ENCODE measurements around the gene PRKN. TPM values are rescaled to one million over a fixed set of nuclear protein-coding genes. Genes with fewer than 3 reads are reported as not detected.

PRKN gene
- total and polyA plus RNA-seq, 2 experiments from 2014 or later, result 0.10 to 0.84 TPM

DNA sequence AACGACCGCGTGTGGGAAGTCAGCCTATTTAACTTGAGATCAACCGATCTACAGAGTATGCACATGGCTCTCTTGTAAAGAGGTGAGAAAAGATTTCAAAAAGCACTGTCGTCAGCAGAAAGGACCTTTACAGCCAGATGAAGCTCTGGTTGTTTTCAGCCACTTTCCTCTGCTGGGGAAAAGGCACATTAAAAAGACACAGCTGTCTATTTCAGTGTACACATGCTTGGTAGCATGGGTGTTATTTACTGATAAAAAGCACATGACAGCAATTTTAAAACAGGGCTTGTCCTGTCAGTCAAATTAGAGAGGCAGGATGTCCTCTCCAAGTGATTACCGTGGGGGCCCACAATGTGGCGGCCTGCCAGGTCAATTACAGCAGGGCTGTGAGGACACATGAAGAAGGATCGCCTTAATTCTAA lies 188.9 kb downstream of the PRKN start (continued):
- TF ChIP-seq CREB1 (CRISPR knock-in tag; IDR thresholded peaks at IDR 0.05; ENCODE audit: low read depth) (no peak), EZH2 (IDR thresholded peaks at IDR 0.05; ENCODE audit: low read depth, unreplicated experiment) (no peak), JUNB (IDR thresholded peaks at IDR 0.05; ENCODE audit: unreplicated experiment) (no peak), ZNF331 (CRISPR knock-in tag; IDR thresholded peaks at IDR 0.05; ENCODE audit: low read depth) (no peak)
- TF ChIP-seq, protein P1, sequence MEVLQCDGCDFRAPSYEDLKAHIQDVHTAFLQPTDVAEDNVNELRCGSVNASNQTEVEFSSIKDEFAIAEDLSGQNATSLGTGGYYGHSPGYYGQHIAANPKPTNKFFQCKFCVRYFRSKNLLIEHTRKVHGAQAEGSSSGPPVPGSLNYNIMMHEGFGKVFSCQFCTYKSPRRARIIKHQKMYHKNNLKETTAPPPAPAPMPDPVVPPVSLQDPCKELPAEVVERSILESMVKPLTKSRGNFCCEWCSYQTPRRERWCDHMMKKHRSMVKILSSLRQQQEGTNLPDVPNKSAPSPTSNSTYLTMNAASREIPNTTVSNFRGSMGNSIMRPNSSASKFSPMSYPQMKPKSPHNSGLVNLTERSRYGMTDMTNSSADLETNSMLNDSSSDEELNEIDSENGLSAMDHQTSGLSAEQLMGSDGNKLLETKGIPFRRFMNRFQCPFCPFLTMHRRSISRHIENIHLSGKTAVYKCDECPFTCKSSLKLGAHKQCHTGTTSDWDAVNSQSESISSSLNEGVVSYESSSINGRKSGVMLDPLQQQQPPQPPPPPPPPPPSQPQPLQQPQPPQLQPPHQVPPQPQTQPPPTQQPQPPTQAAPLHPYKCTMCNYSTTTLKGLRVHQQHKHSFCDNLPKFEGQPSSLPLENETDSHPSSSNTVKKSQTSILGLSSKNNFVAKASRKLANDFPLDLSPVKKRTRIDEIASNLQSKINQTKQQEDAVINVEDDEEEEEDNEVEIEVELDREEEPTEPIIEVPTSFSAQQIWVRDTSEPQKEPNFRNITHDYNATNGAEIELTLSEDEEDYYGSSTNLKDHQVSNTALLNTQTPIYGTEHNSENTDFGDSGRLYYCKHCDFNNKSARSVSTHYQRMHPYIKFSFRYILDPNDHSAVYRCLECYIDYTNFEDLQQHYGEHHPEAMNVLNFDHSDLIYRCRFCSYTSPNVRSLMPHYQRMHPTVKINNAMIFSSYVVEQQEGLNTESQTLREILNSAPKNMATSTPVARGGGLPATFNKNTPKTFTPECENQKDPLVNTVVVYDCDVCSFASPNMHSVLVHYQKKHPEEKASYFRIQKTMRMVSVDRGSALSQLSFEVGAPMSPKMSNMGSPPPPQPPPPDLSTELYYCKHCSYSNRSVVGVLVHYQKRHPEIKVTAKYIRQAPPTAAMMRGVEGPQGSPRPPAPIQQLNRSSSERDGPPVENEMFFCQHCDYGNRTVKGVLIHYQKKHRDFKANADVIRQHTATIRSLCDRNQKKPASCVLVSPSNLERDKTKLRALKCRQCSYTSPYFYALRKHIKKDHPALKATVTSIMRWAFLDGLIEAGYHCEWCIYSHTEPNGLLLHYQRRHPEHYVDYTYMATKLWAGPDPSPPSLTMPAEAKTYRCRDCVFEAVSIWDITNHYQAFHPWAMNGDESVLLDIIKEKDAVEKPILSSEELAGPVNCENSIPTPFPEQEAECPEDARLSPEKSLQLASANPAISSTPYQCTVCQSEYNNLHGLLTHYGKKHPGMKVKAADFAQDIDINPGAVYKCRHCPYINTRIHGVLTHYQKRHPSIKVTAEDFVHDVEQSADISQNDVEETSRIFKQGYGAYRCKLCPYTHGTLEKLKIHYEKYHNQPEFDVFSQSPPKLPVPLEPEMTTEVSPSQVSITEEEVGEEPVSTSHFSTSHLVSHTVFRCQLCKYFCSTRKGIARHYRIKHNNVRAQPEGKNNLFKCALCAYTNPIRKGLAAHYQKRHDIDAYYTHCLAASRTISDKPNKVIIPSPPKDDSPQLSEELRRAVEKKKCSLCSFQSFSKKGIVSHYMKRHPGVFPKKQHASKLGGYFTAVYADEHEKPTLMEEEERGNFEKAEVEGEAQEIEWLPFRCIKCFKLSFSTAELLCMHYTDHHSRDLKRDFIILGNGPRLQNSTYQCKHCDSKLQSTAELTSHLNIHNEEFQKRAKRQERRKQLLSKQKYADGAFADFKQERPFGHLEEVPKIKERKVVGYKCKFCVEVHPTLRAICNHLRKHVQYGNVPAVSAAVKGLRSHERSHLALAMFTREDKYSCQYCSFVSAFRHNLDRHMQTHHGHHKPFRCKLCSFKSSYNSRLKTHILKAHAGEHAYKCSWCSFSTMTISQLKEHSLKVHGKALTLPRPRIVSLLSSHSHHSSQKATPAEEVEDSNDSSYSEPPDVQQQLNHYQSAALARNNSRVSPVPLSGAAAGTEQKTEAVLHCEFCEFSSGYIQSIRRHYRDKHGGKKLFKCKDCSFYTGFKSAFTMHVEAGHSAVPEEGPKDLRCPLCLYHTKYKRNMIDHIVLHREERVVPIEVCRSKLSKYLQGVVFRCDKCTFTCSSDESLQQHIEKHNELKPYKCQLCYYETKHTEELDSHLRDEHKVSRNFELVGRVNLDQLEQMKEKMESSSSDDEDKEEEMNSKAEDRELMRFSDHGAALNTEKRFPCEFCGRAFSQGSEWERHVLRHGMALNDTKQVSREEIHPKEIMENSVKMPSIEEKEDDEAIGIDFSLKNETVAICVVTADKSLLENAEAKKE (CRISPR knock-in tag; IDR thresholded peaks at IDR 0.05), result no peak
- TF ChIP-seq, protein P2, sequence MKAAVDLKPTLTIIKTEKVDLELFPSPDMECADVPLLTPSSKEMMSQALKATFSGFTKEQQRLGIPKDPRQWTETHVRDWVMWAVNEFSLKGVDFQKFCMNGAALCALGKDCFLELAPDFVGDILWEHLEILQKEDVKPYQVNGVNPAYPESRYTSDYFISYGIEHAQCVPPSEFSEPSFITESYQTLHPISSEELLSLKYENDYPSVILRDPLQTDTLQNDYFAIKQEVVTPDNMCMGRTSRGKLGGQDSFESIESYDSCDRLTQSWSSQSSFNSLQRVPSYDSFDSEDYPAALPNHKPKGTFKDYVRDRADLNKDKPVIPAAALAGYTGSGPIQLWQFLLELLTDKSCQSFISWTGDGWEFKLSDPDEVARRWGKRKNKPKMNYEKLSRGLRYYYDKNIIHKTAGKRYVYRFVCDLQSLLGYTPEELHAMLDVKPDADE (IDR thresholded peaks at IDR 0.05), result no peak

DNA sequence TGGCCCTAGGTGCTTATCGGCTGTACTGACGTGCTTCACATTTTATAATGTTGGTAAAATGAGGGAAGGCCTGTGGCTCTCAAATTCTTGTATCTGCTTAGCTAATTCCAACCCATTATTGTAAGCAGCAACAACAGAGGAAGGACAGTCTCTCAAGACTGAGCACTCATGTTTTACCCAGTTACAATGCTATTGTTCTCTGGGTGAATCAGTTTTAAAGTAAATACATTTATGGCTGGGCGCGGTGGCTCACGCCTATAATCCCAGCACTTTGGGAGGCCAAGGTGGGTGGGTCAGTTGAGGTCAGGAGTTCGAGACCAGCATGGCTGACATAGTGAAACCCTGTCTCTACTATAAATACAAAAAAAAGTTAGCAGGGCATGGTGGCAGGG lies 194.6 kb downstream of the PRKN start:
- H3K27me3 ChIP-seq (ENCODE audit: insufficient read depth), result no peaks in the 10 kb centered on the region
- no peaks in the 10 kb centered on the region for H3K4me1 ChIP-seq (ENCODE audit: insufficient read depth)
- no peak for TF ChIP-seq ZNF331 (CRISPR knock-in tag; IDR thresholded peaks at IDR 0.05; ENCODE audit: low read depth)
- no peak for TF ChIP-seq EZH2 (IDR thresholded peaks at IDR 0.05; ENCODE audit: low read depth, unreplicated experiment)
- TF ChIP-seq NANOG (IDR thresholded peaks at IDR 0.05; ENCODE audit: borderline replicate concordance), result no peak
- TF ChIP-seq STAT1 (IDR thresholded peaks at IDR 0.05; ENCODE audit: unreplicated experiment), result no peak
- no peak for TF ChIP-seq CREB1 (CRISPR knock-in tag; IDR thresholded peaks at IDR 0.05; ENCODE audit: low read depth)
- TF ChIP-seq POLR2AphosphoS5 (IDR thresholded peaks at IDR 0.05; ENCODE audit: low read depth), result no peak
- TF ChIP-seq, protein P3, sequence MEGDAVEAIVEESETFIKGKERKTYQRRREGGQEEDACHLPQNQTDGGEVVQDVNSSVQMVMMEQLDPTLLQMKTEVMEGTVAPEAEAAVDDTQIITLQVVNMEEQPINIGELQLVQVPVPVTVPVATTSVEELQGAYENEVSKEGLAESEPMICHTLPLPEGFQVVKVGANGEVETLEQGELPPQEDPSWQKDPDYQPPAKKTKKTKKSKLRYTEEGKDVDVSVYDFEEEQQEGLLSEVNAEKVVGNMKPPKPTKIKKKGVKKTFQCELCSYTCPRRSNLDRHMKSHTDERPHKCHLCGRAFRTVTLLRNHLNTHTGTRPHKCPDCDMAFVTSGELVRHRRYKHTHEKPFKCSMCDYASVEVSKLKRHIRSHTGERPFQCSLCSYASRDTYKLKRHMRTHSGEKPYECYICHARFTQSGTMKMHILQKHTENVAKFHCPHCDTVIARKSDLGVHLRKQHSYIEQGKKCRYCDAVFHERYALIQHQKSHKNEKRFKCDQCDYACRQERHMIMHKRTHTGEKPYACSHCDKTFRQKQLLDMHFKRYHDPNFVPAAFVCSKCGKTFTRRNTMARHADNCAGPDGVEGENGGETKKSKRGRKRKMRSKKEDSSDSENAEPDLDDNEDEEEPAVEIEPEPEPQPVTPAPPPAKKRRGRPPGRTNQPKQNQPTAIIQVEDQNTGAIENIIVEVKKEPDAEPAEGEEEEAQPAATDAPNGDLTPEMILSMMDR (conservative IDR thresholded peaks at IDR 0.05; ENCODE audit: low read depth in 2 of 2), result no peak

More for the DNA sequence above, 194.6 kb downstream of the PRKN start:
- no peaks in the 10 kb centered on the region for H3K9me2 ChIP-seq (ENCODE audit: insufficient read depth)
- no peaks in the 10 kb centered on the region; the same call in 2 of the 3 replicates for H3K4me1 Mint-ChIP-seq
- H3K27ac ChIP-seq (ENCODE audit: low read depth), result no peak overlapping the region
- H3K4me2 ChIP-seq, result no peak overlapping the region
- no peak overlapping the region for H3K27ac Mint-ChIP-seq
- no peak overlapping the region for H3K4me3 Mint-ChIP-seq
- H4K20me1 ChIP-seq (replicated peaks; ENCODE audit: insufficient read depth), result no peaks in the 10 kb centered on the region
- H3K9me3 Mint-ChIP-seq, result no peaks in the 10 kb centered on the region
- ATAC-seq (no peak), DNase-seq (ENCODE audit: low spot score) (no peak)
- no peak overlapping the region for H3K4me3 ChIP-seq
- H3K36me3 ChIP-seq (ENCODE audit: insufficient read depth), result no peaks in the 10 kb centered on the region
- 0 out of 2 replicates have a peak overlapping the region, but pooled peaks have one; percentile 10 for H2AFZ ChIP-seq
- no peaks in the 10 kb centered on the region for H3F3A ChIP-seq (replicated peaks; ENCODE audit: low read depth)
- no peaks in the 10 kb centered on the region for H3K79me2 ChIP-seq (replicated peaks; ENCODE audit: insufficient read depth)
- H3K27me3 Mint-ChIP-seq (ENCODE audit: insufficient read depth, low read depth, poor library complexity), result peaks cover 4% of the 10 kb centered on the region
- H3K36me3 Mint-ChIP-seq (ENCODE audit: low read depth), result no peaks in the 10 kb centered on the region

Measured in GM23338 (cell line).